Fibroblast of gingiva (primary cell): ENCODE data around the gene PIWIL1.

ENCODE experiments used
- DNase-seq: peaks from one replicate; pipeline ENCODE4 v3.0.0-alpha.2; 2011; ENCODE audit warnings: low read depth

Gene PIWIL1

GRCh38 chr12:130374083-130374482 lies 36.4 kb downstream of the PIWIL1 start:
- DNase-seq = no peak

- DNase-seq = no peak
Measured at GRCh38 chr12:130375296-130376287, 37.9 kb downstream of the PIWIL1 start.

DNA sequence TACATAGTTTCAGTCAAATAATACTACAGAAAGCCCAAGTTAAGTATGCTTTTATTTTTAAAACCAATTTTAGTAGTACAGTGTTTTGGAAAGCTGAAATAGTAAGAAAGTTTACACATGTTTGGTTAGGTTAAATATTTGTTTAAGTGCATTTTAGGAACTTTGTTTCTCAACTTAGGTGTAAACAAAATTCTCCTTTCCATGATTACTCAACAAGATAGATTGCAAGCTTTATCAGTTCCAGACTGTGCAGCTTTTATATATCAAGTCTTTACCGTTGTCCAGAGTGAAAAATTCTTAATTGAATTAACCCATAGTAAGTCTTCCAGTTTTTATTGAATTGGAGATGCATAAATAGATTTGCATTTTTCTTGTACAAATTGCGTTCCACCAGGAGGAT lies 45.1 kb downstream of the PIWIL1 start:
- DNase-seq = no peak

DNA sequence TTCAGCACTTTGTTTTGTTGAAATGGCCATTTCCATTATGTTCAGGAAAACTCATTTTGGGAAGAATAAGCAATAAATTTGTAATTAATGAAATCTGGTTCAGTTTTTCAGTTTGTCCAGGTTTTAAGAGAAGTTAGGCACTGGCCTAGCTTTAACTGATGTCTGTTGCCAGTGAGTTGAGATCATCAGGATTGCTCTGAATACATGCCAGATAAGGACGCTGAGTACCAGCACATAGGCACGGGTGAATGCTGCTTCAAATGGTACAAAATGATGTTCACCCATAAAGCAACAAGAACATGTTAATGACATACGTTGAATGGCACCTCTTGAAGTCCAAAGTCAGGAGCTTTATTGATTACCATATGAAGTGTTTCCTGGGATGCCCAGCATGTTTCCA lies 46.5 kb downstream of the PIWIL1 start:
- no peak for DNase-seq

- DNase-seq = no peak
Measured at GRCh38 chr12:130385193-130385592, 47.5 kb downstream of the PIWIL1 start.

GRCh38 chr12:130391186-130391585 lies 53.5 kb downstream of the PIWIL1 start:
- DNase-seq = no peak

DNA sequence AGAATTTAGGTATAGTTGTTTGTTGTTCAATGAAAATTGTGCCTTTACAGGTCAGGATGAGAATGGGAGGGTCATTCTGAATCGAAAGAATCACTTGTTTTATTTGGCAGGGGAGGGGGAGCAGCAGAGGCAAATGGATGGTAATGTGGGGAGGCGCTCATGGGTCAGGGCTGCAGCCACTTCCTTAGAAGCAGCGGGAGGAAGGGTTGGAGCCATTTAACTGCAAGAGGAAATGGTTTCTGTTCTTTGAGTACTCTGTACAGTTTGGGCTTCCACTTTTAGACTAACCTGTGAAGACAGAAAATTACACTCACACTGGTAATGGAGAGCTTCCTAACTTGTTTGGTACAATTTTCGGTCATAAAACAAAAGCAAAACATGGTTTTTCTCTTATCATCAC lies 57.2 kb downstream of the PIWIL1 start:
- no peak for DNase-seq

DNA sequence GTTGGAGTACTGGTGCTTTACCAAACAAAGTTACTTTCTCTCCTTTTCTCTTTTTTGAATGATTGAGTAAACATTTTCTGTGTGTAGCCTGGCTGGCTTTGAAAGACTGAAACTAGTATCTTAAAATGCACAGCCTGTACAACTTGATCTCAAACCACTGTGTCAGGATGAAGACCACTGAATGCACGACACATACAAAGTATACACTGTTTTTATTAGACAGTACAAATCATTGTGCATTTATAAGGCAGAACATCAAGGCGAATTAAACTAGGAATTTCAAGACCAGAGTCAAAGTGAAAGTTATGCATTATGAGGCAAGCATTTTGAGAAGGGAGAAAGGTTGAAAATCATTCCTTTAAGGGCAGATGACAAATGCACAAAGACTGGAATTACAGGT lies 59.0 kb downstream of the PIWIL1 start:
- DNase-seq = no peak

DNA sequence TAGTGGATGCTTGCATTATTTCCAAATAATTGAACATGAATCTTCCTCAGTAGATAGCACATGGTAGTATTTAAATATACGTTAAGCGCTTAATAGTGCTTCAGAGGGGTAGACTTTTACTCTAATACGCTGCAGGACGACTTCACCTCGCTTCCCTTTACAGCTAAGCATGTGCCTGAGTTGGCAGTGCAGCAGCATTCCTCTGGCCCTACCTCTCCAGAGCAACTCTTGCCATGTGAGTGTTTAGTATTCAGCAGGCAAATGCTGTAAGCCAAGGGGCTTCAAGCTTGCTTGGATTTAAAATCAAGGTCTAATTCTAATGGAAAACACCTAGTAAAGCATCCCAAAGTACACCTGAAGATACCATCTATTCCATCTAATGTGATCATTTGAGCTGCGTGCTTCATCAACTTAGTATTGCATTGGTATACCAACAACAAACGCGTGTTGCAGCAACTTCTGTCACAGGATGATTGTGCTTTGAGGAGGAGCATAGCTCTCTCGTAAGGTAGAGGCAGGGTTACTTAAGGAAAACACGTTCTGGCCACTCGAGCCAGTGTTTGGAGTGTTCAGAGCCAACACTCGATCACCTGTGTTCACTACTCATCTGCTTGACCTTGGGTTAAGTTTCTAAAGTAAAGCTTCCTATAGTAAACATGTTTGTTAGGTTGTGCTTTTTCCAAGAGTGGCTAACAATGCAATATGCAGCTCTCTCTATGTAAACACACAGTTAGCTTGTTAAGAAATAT lies 60.6 kb downstream of the PIWIL1 start:
- no peak for DNase-seq

GRCh38 chr12:130401703-130402102 lies 64.0 kb downstream of the PIWIL1 start:
- no peak for DNase-seq

GRCh38 chr12:130405332-130405731 lies 67.6 kb downstream of the PIWIL1 start:
- no peak for DNase-seq

DNA sequence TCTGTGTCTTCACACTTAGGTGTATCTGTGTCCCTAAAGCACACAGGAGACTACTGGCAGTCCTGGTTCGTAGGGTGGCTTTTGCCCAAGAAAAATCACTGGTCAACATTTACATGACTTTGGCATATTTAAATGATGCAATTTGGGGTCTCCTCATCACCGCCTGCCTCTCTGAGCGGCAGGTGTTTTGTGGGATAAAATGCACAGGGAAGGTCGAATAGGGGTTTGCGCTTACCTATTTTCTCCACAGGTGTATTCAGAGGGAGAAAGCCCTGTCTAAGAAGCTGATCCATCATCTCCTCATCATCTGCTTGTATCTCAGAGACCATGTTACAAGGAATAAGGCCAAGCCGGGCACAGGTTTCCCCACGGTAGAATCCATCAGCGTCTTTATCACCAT lies 74.7 kb downstream of the PIWIL1 start:
- DNase-seq = no peak

GRCh38 chr12:130413909-130414308 lies 76.2 kb downstream of the PIWIL1 start:
- DNase-seq = no peak

- DNase-seq = no peak
Measured at GRCh38 chr12:130414381-130414780, 76.7 kb downstream of the PIWIL1 start.

DNA sequence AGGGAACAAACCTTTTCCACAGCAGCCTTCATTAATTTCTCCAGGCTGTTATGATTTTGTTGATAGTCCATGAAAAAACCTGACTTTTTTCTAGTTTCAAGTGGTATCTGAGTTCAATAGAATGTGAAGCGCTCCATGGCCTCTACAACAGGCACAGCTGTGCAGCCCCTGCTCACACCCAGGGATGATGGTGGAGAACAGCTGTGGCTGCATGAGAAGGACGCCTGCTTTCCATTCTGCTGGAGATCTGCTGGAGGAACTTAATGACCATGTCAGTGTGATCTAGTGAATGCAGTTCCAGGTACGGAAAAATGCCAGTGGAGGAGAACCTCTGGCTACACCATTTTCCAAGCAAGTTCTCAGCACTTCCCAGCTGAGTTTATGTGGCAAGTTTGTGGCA lies 80.6 kb downstream of the PIWIL1 start:
- no peak for DNase-seq

DNA sequence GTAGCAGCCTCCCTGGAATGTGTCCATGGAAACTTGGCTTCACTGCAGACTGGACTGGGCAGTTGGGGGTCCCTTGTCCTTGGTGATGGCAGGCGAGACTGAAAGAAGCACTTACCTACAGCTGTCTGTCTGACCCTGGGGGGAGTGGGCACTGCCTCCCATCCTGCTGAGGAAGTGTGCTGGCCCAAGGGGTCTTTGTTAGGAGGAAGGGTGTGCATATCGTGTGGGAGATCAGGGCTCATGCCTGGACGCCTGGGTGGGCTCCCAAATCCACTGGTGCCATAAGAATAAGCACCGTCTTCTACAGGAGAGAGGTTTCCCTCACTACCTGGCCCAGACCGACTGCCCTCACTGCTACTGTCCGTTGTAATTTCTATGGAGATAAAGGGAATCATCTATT lies 81.4 kb downstream of the PIWIL1 start:
- no peak for DNase-seq

- no peak for DNase-seq
Measured at GRCh38 chr12:130420071-130420470, 82.4 kb downstream of the PIWIL1 start.

GRCh38 chr12:130421896-130422295 lies 84.2 kb downstream of the PIWIL1 start:
- no peak for DNase-seq
